ENCODE data around the gene CNN1. TPM values are rescaled to one million over a fixed set of nuclear protein-coding genes. Genes with fewer than 3 reads are reported as not detected.

Gene CNN1
- total and polyA plus RNA-seq, 2 of the 8 experiments (the other 6 are each of a cell fraction or from before 2014, with no cell fraction given) = 29.8 to 50.8 TPM

GRCh38 chr19:11510444-11510843, 28.2 kb upstream of the CNN1 start (continued):
- TF ChIP-seq RNF2 (IDR thresholded peaks at IDR 0.05; ENCODE audit: borderline replicate concordance, low read depth, low read length, missing control alignments, poor library complexity, severe bottlenecking) (no peak), CBX5 (IDR thresholded peaks at IDR 0.05; ENCODE audit: low read depth, low read length) (no peak), EGR1 (IDR thresholded peaks at IDR 0.05; ENCODE audit: borderline replicate concordance, low read depth, low read length) (no peak), SP2 (IDR thresholded peaks at IDR 0.05; ENCODE audit: low read length) (no peak)
- TF ChIP-seq, protein P1, sequence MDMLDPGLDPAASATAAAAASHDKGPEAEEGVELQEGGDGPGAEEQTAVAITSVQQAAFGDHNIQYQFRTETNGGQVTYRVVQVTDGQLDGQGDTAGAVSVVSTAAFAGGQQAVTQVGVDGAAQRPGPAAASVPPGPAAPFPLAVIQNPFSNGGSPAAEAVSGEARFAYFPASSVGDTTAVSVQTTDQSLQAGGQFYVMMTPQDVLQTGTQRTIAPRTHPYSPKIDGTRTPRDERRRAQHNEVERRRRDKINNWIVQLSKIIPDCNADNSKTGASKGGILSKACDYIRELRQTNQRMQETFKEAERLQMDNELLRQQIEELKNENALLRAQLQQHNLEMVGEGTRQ (IDR thresholded peaks at IDR 0.05; ENCODE audit: low read length) = no peak
